HG02852 (cell line): Measurements from ENCODE around the gene DRAXIN.

ENCODE experiments used
- ATAC-seq: cut with Tn5 transposase; IDR thresholded peaks from one replicate; pipeline ENCODE4 v1.9.1; 2021; ENCODE audit warnings: mild to moderate bottlenecking, moderate library complexity; ENCODE audit not compliant: unreplicated experiment

DRAXIN gene

GRCh38 chr1:11757047-11757446 lies 65.5 kb downstream of the DRAXIN start:
- ATAC-seq = no peak

- no peak for ATAC-seq
Measured at GRCh38 chr1:11759791-11760190, 68.3 kb downstream of the DRAXIN start.

- ATAC-seq = no peak
Measured at GRCh38 chr1:11761285-11761684, 69.8 kb downstream of the DRAXIN start.

GRCh38 chr1:11761988-11762406 lies 70.5 kb downstream of the DRAXIN start, which contains the start of gene C1orf167:
Gene C1orf167, plus strand, starts transcription at chr1:11762193. Its CDS starts 2,208 bp downstream, at chr1:11764401.
- ATAC-seq = no peak

GRCh38 chr1:11764115-11764514 lies 72.6 kb downstream of the DRAXIN start:
- no peak for ATAC-seq

- ATAC-seq = no peak
Measured at GRCh38 chr1:11764519-11764918, 73.0 kb downstream of the DRAXIN start.

- no peak for ATAC-seq
Measured at GRCh38 chr1:11765661-11766428, 74.3 kb downstream of the DRAXIN start.

- no peak for ATAC-seq
Measured at GRCh38 chr1:11766429-11766776, 74.9 kb downstream of the DRAXIN start.

GRCh38 chr1:11767922-11768704 lies 76.6 kb downstream of the DRAXIN start:
- no peak for ATAC-seq

- no peak for ATAC-seq
Measured at GRCh38 chr1:11768821-11769220, 77.3 kb downstream of the DRAXIN start.

GRCh38 chr1:11769274-11769673 lies 77.8 kb downstream of the DRAXIN start:
- ATAC-seq = no peak

- ATAC-seq = no peak
Measured at GRCh38 chr1:11770011-11770410, 78.5 kb downstream of the DRAXIN start.

GRCh38 chr1:11771481-11772043 lies 80.1 kb downstream of the DRAXIN start:
- no peak for ATAC-seq

GRCh38 chr1:11772458-11772857 lies 80.9 kb downstream of the DRAXIN start:
- no peak for ATAC-seq

GRCh38 chr1:11774753-11775152 lies 83.2 kb downstream of the DRAXIN start:
- no peak for ATAC-seq
